PFSK-1 (cell line): Measurements from ENCODE around the gene SLCO2B1.

Experiments
- POLR2AphosphoS5 ChIP-seq: IDR thresholded peaks from 2 replicates; pipeline ENCODE4 v1.6.1; 2012; ENCODE audit warnings: low read depth, mild to moderate bottlenecking, control low read depth, low read length, moderate library complexity
- SIN3A ChIP-seq: IDR thresholded peaks from 2 replicates; pipeline ENCODE4 v1.6.1; 2012; ENCODE audit warnings: mild to moderate bottlenecking, low read length, moderate library complexity, borderline replicate concordance; ENCODE audit not compliant: insufficient read depth
- TAF1 ChIP-seq: IDR thresholded peaks from 2 replicates; pipeline ENCODE4 v1.6.1; 2012; ENCODE audit warnings: low read length, control low read depth, borderline replicate concordance; ENCODE audit not compliant: insufficient read depth

- TF ChIP-seq POLR2AphosphoS5 (no peak), SIN3A (no peak), TAF1 (no peak)
Measured at GRCh38 chr11:75244052-75244814, 93.3 kb downstream of the SLCO2B1 start.
